ENCODE measurements around the gene GRIN2A.

DNA sequence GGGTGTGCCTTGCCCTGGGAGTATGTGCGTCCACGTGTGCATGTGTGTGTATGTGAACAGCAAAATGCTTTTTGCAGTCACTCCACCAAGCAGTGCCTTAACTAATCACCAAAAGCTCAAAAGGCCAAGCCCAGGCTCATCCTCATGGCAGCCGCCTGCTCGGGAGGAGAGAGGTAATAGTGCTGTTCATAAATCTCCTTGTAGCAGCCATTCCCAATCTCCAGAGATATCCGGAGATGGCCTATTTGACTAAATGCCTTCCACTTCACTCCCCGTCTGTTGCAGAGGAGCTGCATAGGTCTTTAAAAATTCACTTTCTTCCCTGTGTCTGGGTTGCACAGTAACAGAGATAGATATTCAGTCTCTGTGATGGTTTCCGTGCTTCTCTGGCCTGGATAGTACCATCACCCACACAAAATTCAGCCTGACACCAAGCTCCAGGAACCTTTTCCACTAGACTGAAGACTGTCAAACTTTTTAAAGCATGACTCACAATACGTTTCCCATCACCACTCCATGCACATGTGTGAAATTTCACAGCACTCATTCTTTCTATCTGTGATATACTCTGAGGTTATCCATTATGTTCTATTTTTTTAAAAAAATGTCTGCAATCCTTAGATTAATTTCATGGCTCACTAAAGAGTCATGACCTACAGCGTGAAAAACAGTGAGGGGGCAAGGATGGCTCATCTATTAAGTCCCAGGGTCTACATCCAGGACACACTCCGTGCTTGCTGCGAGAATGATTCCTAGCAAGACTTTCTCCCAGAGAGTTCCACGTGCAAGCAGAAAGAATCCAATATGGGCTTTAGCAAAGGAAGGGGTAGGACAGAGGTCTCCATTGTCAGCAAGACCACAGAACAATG is 357.8 kb downstream of the GRIN2A start:
- TF ChIP-seq POLR2A (IDR thresholded peaks at IDR 0.05) = no peak
- TF ChIP-seq CTCF (IDR thresholded peaks at IDR 0.05) = no peak
